DMS153 (cell line): Measurements from ENCODE around the gene BMP7.

ENCODE experiments used
- DNase-seq: peaks from one replicate; lab custom pipeline; 2025; lab: John Stamatoyannopoulos, UW

BMP7 gene

DNA sequence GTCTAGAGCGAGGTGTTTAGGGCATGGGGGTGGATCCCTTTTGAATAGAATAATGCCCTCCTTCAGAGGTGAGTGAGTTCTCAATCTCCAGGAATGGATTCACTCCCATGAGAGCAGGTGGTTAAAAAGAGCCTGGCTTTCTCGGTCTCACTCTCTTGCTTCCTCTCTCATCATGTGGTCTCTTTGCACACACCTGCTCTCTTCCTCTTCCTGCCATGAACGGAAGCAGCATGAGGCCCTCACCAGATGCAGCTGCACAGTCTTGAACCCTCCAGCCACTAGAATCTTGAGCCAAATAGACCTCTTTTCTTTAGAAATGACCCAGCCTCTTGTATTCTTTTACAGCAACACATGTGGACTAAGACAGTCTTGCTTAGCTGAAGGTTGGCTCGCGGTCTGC is 119.3 kb downstream of the BMP7 start:
- no peak for DNase-seq

DNA sequence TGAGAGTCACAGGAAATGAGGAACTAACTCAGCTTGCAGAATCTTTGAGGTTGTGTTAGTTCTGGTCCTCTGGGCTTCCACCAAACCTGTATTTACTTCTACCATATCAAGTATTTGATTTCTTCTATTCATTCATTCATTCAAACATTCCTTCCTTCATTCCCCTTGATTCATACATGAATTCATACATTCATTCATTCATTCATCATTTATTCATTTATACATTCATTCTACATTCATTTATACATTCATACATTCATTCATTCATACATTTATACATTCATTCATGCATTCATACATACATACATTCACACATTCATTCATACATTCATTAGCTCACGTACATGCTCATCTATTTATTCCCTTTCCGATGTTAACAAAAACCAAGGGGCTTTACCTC is 120.3 kb downstream of the BMP7 start:
- no peak for DNase-seq

DNA sequence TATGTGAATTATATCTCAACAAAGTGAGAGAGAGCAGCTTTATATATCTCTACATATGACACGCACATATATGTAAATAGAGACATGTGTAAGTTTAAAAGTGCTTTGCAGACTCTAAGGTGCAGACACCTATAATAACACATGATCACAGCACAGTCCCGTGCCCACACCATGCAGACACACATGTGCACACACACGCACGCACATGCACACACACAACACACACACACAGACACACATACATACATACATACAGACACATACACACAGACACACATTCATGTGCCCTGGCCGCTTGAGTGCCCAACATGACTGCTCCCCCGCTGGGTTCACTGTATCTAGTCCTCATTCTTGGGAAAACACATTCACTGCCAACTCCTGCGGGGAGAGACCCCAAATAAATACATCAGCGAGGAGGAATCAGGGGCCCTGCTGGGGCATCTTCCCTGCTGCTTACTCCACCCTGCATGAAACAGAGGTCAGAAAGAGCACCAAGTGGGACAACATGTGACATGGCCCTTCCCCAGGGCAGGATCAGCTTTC is 121.3 kb downstream of the BMP7 start:
- no peak for DNase-seq

DNA sequence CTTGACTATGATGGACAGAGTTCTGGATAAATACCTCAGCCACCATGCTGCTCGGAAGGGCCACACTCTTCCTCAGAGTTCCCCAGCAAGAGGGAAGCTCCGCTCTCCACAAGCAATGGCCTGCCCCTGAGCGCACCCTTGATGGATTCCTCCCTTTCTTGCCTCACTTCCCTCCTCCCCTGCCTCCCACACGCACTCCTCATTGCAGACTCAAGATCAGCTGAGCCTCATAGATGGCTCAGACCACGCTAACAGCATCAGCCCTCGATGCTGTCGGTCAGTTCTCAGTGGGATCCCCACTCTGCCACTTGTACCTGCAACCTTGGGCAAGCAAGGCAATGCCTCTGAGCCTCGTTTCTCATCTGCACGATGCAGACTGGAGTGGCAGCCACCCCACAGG is 123.3 kb downstream of the BMP7 start:
- DNase-seq: no peak

DNA sequence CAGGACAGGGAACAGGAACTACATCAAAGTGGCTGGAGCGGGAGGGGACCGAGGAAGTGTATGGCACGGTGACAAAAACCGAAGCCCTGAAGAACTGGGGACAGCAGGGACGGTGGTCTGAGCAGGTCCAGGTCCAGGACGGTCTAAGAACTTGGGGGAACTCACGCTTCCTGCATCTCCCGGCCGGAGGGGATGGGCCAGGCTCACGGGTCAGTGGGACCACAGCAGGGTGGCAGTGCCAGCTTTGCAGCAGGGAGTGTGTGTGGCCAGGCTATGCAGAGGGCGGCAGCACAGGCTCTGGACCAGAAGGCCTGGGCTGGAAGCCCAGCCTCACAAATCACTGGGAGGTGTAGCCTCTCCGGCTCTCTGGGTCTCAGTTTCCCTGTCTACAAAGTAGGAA is 123.8 kb downstream of the BMP7 start:
- no peak for DNase-seq

DNA sequence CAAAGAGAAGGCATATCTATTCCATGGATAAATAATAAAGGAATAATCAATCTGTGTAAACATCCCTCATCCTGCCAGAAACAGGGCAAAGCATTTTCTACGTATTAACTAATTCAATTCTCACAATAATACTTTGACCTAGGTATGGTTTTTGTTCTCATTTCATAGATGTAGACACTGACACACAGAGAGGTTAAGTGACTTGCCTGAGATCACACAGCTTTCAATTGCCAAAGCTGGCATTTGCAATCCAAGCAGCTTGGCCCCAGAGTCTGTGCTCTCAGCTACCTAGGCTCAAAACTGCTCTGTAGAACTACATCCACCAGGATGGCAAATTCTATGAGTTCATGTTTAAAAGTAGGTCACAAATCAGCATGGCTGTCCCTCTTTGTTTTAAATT is 124.9 kb downstream of the BMP7 start:
- no peak for DNase-seq

DNA sequence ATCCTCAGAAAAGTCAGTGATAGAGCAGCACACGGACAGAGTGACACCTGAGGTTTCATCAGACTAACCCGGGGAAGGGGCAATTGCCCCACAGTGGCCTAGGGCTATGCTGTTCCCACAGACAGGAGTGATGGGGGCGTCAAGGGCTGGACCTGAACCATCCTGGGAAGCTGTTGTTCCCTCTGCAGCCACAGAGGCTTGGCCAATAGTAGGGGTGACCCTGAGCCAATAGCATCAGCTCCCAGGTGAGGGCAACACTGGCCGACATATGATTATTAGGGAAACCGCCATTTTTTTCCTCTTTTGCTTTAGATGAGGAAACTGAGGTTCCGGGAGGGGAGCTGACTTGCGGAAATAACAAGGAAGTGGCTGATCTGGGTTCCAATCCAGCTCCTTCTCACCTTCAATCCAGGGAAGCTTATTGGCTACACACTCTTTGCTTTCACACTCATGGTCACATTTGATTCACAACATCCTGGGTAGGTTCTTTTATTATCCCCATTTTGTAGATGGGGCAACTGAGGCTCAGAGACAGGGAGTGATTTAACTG is 126.0 kb downstream of the BMP7 start:
- DNase-seq: no peak

DNA sequence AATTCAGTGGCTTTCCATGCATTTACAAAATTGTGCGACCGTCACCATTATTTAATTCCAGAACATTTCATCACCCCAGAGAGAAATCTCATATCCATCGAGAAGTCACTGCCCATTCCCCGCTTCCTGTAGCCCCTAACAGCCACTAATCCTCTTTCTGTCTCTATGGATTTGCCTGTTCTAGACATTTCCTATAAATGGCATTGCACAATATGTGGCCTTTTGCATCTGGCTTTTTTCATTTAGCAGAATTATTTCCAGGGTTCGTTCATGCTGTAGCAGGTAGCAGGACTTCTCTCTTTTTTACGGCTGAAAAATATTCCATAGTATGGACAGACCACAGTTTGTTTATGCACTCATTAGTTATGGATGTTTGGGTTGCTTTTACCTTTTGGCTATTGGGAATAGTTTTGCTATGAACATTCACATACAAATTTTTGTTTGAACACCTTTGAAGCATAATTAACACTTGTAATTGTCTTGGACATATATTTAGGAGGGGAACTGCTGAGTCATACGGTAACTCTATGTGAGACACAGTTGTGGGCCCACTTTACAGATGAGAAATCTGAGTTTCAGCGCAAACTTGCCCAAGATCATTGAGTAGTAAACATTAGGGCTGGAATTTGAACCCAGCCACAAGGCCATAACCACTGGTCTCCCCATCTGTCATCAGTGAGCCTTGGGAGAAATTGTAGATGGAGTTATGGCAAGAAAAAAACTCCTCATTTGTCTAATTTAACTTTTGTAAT is 126.9 kb downstream of the BMP7 start:
- no peak for DNase-seq

DNA sequence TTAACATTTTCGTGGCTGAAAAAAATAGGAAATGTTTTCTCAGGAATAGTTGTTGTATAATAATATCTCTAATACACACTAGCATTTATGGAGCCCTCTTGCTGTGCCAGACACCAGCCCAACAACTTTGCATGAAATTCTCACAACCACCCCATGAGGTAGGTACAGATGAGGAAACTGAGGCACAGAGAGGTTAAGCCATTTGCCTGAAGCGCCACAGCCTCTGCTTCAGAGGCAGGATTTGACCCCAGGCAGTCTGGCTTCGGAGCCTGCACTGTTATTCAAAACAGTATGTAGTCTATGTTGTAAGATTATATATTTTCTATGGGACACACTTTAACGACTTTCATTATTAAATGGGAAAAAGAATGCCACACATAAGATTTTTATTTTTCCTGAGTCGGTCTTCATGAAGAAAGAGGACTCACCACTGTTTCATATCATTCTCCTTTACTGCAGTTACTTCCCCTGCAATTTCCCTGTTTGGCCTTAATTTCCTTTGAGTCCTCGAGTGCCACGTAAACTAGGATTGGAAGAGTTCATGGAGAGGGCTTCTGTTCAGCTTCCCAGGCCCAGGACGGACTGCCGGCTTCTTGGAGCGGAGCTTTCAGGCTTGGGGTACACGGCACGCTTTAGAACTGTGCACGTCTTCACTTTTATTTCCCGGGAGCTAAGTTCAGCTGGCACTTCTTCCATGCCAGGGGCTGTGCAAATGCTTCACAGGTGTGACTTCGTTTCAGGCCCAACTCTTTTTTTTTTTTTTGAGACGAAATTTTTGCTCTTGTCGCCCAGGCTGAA is 128.0 kb downstream of the BMP7 start:
- DNase-seq: no peak

DNA sequence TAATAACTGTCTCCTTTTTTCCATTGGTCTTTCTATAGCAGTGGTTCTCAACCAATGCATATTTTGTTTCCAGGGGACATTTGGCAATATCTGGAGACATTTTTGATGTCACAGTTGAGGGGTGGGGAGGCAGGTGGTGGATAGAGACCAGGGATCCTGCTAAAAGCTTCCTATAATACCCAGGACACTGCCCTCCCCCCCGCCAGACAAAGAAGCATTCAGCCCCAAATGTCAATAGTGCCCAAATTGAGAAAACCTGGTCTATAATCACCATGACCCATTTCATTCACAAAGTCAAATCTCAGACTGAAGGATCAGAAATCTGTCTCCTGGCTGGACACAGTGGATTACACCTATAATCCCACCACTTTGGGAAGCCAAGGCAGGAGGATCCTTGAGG is 128.8 kb downstream of the BMP7 start:
- no peak for DNase-seq

DNA sequence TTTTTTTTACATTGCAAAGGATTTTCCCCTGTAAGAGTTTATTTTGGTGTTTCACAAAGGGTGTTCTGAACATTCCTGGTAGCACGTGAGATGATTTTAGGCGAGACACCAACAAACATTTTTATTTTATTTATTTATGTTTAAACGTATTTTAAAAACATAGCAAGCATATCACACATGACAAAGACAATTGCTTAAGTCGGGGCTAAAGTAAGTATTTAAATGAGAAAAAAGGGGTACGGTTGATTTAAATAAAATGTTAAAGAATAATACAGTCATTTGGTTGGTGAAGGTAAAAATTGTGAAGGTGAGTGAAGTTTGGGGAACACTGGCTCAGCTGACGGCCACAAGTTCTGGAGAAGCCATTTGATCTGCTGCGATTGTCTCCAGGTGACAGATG is 129.7 kb downstream of the BMP7 start:
- DNase-seq: no peak

DNA sequence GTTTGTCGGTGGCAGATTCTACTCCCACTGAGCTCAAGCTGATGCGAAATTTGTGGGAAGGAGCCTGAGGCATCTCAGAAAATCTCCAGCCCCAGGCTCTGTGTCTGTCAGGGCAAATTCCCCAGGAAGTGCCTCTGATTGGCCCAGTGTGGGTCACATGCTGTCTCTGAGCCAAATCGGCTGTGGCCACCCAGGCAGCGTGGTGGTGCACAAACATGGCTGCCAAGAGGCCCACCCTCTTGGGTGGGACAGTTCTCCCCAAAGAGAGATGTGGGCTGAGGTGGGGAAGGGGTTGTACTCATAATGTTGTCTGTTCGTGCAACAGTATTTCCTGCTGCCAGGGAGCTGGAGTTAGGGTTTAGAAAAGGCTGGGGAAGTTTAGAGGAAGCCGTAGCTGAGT is 130.6 kb downstream of the BMP7 start:
- DNase-seq: no peak

DNA sequence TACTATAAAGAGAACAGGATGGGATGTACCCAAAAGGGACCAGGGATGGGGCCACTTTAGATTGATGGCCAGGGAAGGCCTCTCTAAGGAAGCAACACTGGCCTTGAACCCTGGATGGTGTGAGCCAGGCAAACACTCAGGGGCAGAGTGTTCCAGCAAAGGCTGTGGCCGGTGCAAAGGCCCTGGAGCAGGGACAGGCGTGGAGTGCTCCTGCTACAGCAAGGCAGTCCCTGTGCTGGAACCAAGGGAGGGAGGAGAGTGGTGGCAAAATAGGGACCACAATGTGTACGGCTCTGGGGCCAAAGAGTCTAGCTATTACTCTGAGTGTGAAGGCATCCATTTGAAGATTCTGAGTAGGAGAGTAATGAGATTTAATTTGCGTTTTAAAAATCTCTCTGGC is 131.6 kb downstream of the BMP7 start:
- DNase-seq: no peak

DNA sequence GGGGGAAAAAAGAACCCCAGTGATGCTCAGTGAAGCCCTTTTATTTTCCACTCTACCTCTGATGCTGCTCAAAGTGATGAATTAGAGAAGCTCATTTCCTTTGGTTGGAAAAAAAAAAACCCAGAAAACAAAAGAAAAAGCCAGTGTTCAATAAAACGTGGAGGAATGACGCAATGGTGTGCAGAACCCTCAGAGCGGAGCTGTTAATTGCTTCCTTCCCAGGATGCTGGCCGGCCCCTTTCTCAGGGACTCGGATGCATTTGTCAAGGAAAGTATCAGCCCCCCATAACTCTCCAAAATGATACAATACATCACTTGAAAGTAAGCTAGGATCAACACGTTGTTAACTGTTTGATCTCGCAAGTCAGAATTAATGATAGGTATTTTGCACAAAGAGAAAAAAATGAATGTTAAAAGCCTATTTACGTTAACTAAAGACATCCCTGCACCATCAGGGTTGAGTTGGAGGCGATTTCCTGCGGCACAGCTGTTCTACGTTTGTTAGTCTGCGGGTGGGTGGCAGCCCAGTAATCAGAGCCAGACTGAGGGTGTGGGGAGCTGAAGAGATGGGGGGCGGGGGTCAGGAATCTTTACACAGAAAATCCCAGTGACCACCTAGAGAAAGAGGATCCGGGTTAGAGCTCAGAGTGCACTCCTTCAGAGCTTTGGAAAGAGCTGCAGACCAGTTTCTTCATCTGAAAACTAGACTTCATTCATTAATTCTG is 132.4 kb downstream of the BMP7 start:
- DNase-seq: no peak

DNA sequence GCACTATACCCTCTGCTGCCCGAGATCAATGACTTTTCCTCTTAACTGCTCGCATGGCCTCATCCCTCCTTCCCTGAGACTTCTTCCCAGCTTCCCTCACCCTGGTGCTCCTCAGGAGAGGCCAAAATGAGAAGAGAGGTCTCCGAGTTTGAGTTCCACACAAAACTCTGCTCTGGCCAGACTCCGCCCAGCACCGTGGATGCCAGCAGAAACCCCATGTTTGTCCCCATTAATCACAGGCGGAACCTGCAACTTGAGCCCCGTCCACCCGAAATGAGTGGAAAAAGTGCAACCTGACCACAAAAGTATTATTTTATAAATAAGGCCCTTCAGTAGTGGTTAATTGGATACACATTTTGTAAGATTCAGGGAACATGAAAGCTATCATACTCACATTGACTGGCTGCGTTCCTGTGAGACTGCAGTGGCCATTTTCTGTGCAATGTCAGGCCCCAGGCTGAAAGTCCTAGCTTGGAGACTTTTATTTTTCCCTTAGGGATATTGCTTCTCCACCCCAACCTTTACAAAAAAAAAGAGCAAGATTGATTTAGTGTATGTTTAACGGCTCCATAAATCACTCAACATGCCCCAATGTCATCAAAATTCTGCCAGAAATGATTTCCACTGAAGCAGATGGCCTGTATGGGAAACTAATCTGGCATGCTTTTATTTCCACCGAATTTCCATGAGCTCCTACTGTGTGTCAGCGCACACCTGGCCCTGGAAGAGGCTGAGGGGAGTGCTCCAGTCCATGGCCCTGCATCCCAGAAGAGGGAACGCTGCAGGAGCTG is 134.6 kb downstream of the BMP7 start:
- DNase-seq: no peak

DNA sequence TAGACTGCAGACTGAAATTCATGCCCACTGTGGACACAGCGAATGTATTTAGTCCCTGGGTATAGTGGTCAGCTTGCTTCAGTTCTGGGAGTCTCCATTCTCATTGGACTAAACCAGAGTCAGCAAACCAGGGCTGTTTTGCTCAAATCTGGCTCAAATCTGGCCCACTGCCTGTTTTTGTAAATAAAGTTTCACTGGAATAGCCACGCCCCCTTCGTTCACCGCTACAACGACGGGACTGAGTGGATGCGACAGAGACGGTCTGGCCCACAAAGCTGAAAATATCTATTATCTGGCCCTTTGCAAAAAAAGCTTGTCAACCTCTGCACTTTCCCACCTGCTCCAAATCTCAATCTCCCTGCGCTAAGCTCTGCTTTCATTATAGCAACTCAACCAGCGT is 135.4 kb downstream of the BMP7 start:
- DNase-seq: no peak

DNA sequence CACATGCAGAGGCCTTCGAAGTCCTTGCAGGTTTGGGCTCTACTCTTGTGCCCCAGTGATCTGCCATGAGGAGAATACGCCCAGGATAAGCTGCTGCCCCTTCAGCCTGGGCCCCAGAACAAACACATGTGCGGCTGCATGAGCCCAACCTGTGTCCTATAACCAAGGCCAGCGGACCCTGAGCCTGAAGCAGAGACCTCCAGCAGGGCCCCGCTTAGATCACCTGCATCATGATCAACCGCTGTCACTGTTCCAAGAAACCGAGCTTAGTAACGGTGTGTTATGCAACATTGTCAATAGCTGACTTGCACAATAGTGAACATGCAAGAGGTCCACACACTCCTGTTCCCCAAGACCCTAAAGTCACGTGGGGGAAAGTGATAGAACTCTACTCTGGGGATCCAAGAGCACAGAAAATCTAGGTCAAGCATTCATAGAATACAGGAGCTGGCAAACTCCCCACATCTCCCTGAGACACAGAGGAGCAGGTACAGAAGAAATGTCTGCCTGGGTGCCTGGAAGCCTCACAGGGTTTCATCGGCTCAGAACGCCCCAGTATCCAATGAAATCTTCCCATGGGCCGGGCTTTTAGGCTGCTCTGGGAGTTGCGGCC is 136.2 kb downstream of the BMP7 start:
- DNase-seq: no peak

DNA sequence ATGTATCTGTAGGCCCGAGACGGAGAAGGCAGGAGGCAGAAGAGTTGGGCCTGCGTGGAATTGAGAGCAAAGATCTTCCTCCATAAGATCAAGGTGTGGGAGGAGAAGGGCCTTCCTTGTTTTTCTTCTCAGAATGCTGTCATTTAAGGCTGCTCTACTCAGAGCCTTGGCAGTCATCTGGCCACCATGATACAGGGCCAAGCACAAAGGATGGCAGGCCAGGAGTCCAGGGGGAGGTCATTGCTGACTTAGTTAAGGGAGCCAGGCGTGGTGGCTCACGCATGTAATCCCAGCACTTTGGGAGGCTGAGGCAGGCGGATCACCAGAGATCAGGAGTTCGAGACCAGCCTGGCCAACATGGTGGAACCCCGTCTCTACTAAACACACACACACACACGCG is 137.1 kb downstream of the BMP7 start:
- DNase-seq: no peak

DNA sequence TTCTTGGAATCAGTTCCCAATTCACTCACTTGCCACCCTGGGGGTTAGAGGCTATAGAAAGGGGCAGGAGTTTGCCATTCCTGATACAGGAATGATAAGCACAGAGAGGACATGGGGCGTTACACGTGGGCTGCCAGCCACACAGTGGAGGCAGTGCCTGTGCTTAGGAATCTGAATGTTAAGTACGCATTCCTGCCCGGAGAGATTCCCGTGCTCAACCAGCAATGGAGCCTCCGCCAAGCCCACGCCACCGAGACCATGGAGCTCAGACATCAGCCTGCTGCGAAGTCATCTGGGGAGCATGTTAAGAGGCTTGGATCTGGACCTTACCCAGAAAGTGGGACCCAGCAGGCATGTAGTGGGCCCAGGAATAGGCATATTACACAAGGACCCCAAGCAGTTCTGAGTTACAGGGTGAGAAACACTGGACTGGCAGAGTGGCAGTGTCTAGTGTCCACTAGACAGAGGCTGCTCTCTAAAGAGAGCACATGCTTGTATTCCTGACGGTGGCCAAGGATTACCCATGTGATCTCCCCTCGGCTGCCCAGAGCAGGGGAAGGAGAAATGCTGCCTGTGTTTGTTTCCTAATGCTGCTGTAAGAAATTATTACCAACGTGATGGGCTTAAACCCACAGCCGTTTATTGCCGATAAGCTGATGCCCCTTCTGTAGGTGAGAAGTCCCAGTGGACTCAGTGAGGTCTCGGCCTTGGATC is 138.2 kb downstream of the BMP7 start:
- no peak for DNase-seq

DNA sequence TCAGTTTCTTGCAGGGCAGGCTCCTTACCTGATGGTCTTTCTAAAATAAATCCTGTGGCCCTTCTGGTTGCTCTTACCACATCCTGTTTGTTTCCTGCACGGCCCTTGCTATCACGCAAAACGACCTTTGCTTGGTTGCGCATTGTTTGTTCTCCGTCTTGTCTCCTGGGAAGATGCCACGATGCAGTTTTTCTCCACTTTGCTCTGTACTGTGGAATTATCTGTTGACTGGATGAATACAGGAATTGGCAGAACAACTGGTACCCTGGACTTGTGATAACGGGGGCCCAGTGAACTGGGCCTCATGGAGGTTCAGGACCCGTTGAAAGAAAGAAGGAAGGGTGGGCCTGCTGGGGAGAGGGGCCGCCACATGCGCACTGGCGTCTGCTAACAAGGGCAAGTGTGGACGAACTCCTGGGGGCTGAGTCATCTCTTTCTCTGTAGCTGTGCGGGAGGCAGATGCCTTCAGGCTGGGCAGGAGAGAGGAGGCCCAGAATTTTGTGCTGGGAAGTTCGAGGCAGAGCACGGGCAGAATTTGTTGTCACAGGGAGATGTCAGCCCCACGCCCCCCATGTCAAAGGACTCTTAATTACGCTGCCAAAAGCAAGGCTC is 139.9 kb downstream of the BMP7 start:
- no peak for DNase-seq
